ENCODE results near the gene STXBP1.

Gene STXBP1

GRCh38 chr9:127720031-127720864, 108.2 kb downstream of the STXBP1 start:
- Histone ChIP-seq H3K9me3 (replicated peaks in 1 of 11) (no peaks in the 10 kb centered on the region), H3K36me3 (no peaks in the 10 kb centered on the region), H4K20me1 (peaks cover 0 to 3% (median 0%) of the 10 kb centered on the region in 11 experiments; a peak in 2 of 22 replicates), H3K4me1 (peaks cover 38 to 79% (median 73%) of the 10 kb centered on the region in 10 experiments), H3K4me3 (peak overlapping the region in 8 of 10 experiments; percentile 21 to 51 (median 35); a peak in 10 of 20 replicates), H3K27me3 (no peaks in the 10 kb centered on the region), H3K9ac (peak overlapping the region; percentile 4 to 75 (median 60); a peak in 19 of 22 replicates), H3K27ac (peak overlapping the region in 9 of 11 experiments; percentile 62 to 83 (median 70); a peak in 19 of 22 replicates), H3K4me2 (peak overlapping the region; percentile 41 to 91 (median 84))
- no peak for TF ChIP-seq Cebpa-rat (IDR thresholded peaks at IDR 0.05)

GRCh38 chr9:127720865-127721227, 108.8 kb downstream of the STXBP1 start:
- peak overlapping the region in 5 of 11 experiments; percentile 8 to 53 (median 37); a peak in 4 of 22 replicates for H3K27ac ChIP-seq

GRCh38 chr9:127721391-127721821, 109.3 kb downstream of the STXBP1 start:
- no peak for TF ChIP-seq Cebpa-rat (IDR thresholded peaks at IDR 0.05)
- Histone ChIP-seq H3K27ac (peak overlapping the region in 3 of 11 experiments; percentile 8 to 53 (median 49); a peak in 3 of 22 replicates), H3K9me3 (replicated peaks in 1 of 11) (no peaks in the 10 kb centered on the region), H3K4me2 (peak overlapping the region in 6 of 11 experiments; percentile 22 to 59 (median 50); a peak in 7 of 22 replicates), H3K36me3 (no peaks in the 10 kb centered on the region; a peak in 2 of 22 replicates), H4K20me1 (peaks cover 0 to 3% (median 0%) of the 10 kb centered on the region in 11 experiments; a peak in 2 of 22 replicates), H3K4me3 (no peak overlapping the region), H3K27me3 (no peaks in the 10 kb centered on the region), H3K9ac (peak overlapping the region in 2 of 11 experiments; percentile 20 to 31; a peak in 2 of 22 replicates), H3K4me1 (peaks cover 33 to 74% (median 67%) of the 10 kb centered on the region in 10 experiments)

More at GRCh38 chr9:127720865-127721227, 108.8 kb downstream of the STXBP1 start:
- H4K20me1 ChIP-seq, result peaks cover 0 to 3% (median 0%) of the 10 kb centered on the region in 11 experiments; a peak in 2 of 22 replicates
- peak overlapping the region in 9 of 11 experiments; percentile 22 to 59 (median 49); a peak in 12 of 22 replicates for H3K4me2 ChIP-seq
- peak overlapping the region in 3 of 11 experiments; percentile 13 to 31 (median 20); a peak in 3 of 22 replicates for H3K9ac ChIP-seq
- TF ChIP-seq Cebpa-rat (IDR thresholded peaks at IDR 0.05), result no peak
- H3K9me3 ChIP-seq (replicated peaks in 1 of 11), result no peaks in the 10 kb centered on the region
- peaks cover 38 to 79% (median 73%) of the 10 kb centered on the region in 10 experiments for H3K4me1 ChIP-seq
- no peak overlapping the region; a peak in 1 of 20 replicates for H3K4me3 ChIP-seq
- no peaks in the 10 kb centered on the region for H3K36me3 ChIP-seq
- no peaks in the 10 kb centered on the region for H3K27me3 ChIP-seq

GRCh38 chr9:127722055-127722745, 110.1 kb downstream of the STXBP1 start:
- peaks cover 30 to 66% (median 60%) of the 10 kb centered on the region in 10 experiments for H3K4me1 ChIP-seq
- no peaks in the 10 kb centered on the region for H3K27me3 ChIP-seq
- H4K20me1 ChIP-seq, result peaks cover 0 to 3% (median 0%) of the 10 kb centered on the region in 11 experiments; a peak in 2 of 22 replicates
- no peak overlapping the region for H3K27ac ChIP-seq
- peak overlapping the region in 3 of 11 experiments; percentile 3 to 59 (median 35); a peak in 2 of 22 replicates for H3K4me2 ChIP-seq
- no peak for TF ChIP-seq Cebpa-rat (IDR thresholded peaks at IDR 0.05)
- H3K4me3 ChIP-seq, result no peak overlapping the region
- no peaks in the 10 kb centered on the region for H3K9me3 ChIP-seq (replicated peaks in 1 of 11)
- peaks cover 0 to 3% (median 0%) of the 10 kb centered on the region in 11 experiments; a peak in 2 of 22 replicates for H3K36me3 ChIP-seq
- no peak overlapping the region for H3K9ac ChIP-seq

- no peak overlapping the region for H3K27ac ChIP-seq
Observed at GRCh38 chr9:127723013-127723412, 110.9 kb downstream of the STXBP1 start.

GRCh38 chr9:127723444-127723843, 111.4 kb downstream of the STXBP1 start:
- no peaks in the 10 kb centered on the region for H3K9me3 ChIP-seq (replicated peaks in 1 of 11)
- H3K4me3 ChIP-seq, result no peak overlapping the region
- H4K20me1 ChIP-seq, result peaks cover 0 to 3% (median 0%) of the 10 kb centered on the region in 11 experiments; a peak in 2 of 22 replicates
- H3K4me2 ChIP-seq, result peak overlapping the region in 10 of 11 experiments; percentile 5 to 59 (median 31); a peak in 15 of 22 replicates
- H3K27me3 ChIP-seq, result no peaks in the 10 kb centered on the region
- no peak for TF ChIP-seq Cebpa-rat (IDR thresholded peaks at IDR 0.05)
- H3K27ac ChIP-seq, result no peak overlapping the region
- H3K4me1 ChIP-seq, result peaks cover 28 to 60% (median 51%) of the 10 kb centered on the region in 10 experiments
- peaks cover 0 to 3% (median 0%) of the 10 kb centered on the region in 11 experiments; a peak in 2 of 22 replicates for H3K36me3 ChIP-seq
- H3K9ac ChIP-seq, result no peak overlapping the region

More at GRCh38 chr9:127723013-127723412, 110.9 kb downstream of the STXBP1 start:
- Histone ChIP-seq H3K4me3 (no peak overlapping the region), H4K20me1 (peaks cover 0 to 3% (median 0%) of the 10 kb centered on the region in 11 experiments; a peak in 2 of 22 replicates), H3K9me3 (replicated peaks in 1 of 11) (no peaks in the 10 kb centered on the region), H3K4me1 (peaks cover 30 to 61% (median 52%) of the 10 kb centered on the region in 10 experiments), H3K4me2 (peak overlapping the region in 10 of 11 experiments; percentile 5 to 59 (median 31); a peak in 15 of 22 replicates), H3K9ac (no peak overlapping the region), H3K36me3 (peaks cover 0 to 3% (median 0%) of the 10 kb centered on the region in 11 experiments; a peak in 2 of 22 replicates), H3K27me3 (no peaks in the 10 kb centered on the region)
- no peak for TF ChIP-seq Cebpa-rat (IDR thresholded peaks at IDR 0.05)

GRCh38 chr9:127724012-127724411, 111.9 kb downstream of the STXBP1 start:
- Histone ChIP-seq H3K4me2 (peak overlapping the region in 4 of 11 experiments; percentile 4 to 58 (median 14); a peak in 4 of 22 replicates), H4K20me1 (peaks cover 0 to 5% (median 0%) of the 10 kb centered on the region in 11 experiments; a peak in 3 of 22 replicates), H3K9ac (no peak overlapping the region), H3K27ac (no peak overlapping the region), H3K36me3 (peaks cover 0 to 3% (median 0%) of the 10 kb centered on the region in 11 experiments; a peak in 2 of 22 replicates), H3K4me3 (no peak overlapping the region), H3K4me1 (peaks cover 23 to 54% (median 47%) of the 10 kb centered on the region in 10 experiments), H3K9me3 (replicated peaks in 1 of 11) (no peaks in the 10 kb centered on the region), H3K27me3 (no peaks in the 10 kb centered on the region)
- no peak for TF ChIP-seq Cebpa-rat (IDR thresholded peaks at IDR 0.05)

GRCh38 chr9:127726871-127727270, 114.8 kb downstream of the STXBP1 start:
- H3K9ac ChIP-seq, result no peak overlapping the region
- no peak overlapping the region for H3K4me2 ChIP-seq
- no peaks in the 10 kb centered on the region for H3K27me3 ChIP-seq
- no peak overlapping the region for H3K27ac ChIP-seq
- H3K9me3 ChIP-seq (replicated peaks in 1 of 11), result no peaks in the 10 kb centered on the region
- H3K4me3 ChIP-seq, result no peak overlapping the region
- peaks cover 7 to 31% (median 25%) of the 10 kb centered on the region in 10 experiments; a peak in 19 of 20 replicates for H3K4me1 ChIP-seq
- H4K20me1 ChIP-seq, result peaks cover 0 to 29% (median 0%) of the 10 kb centered on the region in 11 experiments; a peak in 6 of 22 replicates
- TF ChIP-seq Cebpa-rat (IDR thresholded peaks at IDR 0.05), result no peak
- H3K36me3 ChIP-seq, result peaks cover 4 to 28% (median 11%) of the 10 kb centered on the region in 11 experiments; a peak in 17 of 22 replicates
